NB4 (cell line): ENCODE results near the gene PRR19.

ENCODE experiments used
- DNase-seq: peaks from one replicate; pipeline ENCODE4 v3.0.0; 2010; ENCODE audit warnings: low read depth
- H3K4me3 ChIP-seq: one replicate; pipeline ENCODE4 v1.5.1; 2011; ENCODE audit warnings: mild to moderate bottlenecking, low read depth, low read length, moderate library complexity
- MYC ChIP-seq: IDR thresholded peaks from 2 replicates; pipeline ENCODE4 v1.6.1; 2011; ENCODE audit warnings: low read depth, low read length
- POLR2A ChIP-seq: IDR thresholded peaks from 2 replicates; pipeline ENCODE4 v1.6.1; 2011; ENCODE audit warnings: mild to moderate bottlenecking; ENCODE audit not compliant: insufficient read length; ENCODE audit errors: extremely low read depth
- TF ChIP-seq, protein P1 (sequence below): IDR thresholded peaks from one replicate; pipeline ENCODE4 v1.5.1; 2012; ENCODE audit warnings: low read depth, low read length
- TF ChIP-seq, protein P2 (sequence below): IDR thresholded peaks from 2 replicates; pipeline ENCODE4 v1.6.1; 2011; ENCODE audit warnings: low read depth, low read length

The PRR19 gene

DNA sequence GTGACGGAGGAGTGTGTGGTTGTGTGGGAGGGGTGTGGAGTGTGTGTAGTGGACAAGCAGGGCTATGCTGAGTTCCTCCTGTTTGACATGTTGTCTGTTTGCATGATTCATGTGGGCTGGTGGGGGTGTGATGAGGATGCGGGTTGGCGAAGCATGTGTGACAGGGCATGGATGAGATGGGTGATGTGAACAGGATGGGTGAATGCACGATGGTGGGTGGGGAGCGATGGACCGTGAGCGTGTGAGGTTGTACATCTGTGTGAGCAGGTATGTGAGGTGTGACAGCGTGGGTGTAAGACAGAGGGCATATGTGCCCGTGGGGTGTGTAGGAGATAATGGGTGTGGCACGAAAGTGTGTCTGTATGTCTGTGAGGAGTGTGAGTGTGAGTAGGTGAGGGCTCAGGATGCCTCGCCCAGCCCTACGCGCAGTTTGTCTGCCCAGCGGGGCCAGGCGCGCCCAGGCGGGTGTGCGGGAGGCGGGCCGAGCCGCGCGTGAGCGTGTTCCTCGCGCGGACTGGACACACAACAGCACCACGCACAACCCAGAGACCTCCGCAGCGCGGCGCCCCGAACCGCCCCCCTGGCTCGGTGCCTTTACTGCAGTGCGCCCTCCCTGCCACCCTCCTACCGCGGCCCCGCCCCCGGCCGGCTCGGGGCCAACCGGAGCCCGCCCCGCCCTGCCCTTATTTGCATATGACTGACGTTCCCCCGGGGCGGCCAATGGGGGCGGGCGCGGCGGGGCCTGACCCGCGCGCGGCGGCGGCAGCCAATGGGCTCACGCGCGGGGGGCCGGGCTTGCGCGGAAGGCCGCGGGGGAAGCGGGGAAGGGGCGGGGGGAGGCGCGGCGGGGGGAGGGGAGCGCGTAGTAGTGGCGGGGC, 18.5 kb upstream of the PRR19 start:
- peak overlapping the region; percentile 16 for H3K4me3 ChIP-seq
- peak; percentile 91 for DNase-seq
- TF ChIP-seq POLR2A = no peak
- TF ChIP-seq, protein P1, sequence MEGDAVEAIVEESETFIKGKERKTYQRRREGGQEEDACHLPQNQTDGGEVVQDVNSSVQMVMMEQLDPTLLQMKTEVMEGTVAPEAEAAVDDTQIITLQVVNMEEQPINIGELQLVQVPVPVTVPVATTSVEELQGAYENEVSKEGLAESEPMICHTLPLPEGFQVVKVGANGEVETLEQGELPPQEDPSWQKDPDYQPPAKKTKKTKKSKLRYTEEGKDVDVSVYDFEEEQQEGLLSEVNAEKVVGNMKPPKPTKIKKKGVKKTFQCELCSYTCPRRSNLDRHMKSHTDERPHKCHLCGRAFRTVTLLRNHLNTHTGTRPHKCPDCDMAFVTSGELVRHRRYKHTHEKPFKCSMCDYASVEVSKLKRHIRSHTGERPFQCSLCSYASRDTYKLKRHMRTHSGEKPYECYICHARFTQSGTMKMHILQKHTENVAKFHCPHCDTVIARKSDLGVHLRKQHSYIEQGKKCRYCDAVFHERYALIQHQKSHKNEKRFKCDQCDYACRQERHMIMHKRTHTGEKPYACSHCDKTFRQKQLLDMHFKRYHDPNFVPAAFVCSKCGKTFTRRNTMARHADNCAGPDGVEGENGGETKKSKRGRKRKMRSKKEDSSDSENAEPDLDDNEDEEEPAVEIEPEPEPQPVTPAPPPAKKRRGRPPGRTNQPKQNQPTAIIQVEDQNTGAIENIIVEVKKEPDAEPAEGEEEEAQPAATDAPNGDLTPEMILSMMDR = no peak
- no peak for TF ChIP-seq MYC
- TF ChIP-seq, protein P2, sequence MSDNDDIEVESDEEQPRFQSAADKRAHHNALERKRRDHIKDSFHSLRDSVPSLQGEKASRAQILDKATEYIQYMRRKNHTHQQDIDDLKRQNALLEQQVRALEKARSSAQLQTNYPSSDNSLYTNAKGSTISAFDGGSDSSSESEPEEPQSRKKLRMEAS = no peak

DNA sequence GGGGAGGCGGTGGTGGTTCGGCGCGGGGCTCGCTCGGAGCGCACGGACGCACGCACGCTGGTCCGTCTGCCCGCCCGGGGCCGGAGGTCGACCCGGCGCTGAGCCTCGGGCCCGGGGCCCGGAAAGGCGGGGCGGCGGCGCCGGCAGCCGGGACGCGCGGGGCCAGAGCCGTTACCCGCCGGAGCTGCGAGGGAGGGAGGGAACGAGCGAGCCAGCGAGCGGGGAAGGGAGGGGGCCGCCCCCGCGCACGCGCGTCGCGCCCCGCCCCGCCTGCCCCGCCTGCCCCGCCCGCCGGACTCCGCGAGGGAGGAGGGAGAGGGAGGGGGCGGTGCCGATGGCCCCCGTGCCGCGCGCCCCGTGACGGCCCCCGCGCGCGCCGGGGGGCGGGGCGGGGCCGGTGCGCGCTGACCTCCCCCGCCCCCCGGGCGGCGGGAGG, 17.8 kb upstream of the PRR19 start:
- TF ChIP-seq POLR2A = peak; percentile 13
- TF ChIP-seq, protein P2 = no peak
- DNase-seq = peak; percentile 74
- H3K4me3 ChIP-seq = no peak overlapping the region

DNA sequence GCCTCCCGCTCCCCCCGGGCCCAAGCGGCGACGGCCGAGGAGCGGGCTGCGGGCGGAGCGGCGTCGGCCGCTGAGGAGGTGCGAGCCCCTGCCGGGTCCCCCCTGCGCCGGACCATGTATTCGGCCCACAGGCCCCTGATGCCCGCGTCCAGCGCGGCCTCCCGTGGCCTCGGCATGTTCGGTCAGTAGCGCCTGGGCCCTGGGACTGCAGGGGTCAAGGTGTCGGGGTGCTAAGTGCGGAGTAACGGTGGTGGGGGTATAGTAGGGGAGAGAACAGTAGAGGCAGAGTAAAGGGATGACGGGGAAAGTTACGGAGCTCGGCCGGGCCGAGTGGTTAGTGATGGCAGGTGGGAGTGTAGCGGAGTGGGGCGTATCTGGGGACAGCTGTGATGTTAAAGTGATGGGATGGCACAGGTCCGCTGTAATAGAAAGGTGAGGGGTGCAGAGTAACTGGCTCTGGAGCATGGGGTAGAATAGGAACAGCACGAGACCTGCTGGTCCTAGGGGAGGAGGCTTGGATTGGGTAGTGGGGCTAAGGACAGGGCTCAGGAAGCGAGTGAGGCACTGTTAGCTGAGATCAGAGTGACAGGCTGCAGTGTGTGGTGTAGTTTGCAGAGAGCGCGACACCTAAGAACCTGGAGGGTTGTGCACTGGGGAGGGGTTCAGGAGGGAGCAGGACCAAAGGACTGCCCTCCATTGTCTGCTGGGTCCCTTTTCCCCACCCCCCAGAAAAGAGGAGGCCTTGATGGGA, 17.2 kb upstream of the PRR19 start:
- no peak for DNase-seq
- TF ChIP-seq, protein P1 = no peak
- no peak for TF ChIP-seq POLR2A
- H3K4me3 ChIP-seq = peak overlapping the region; percentile 64

DNA sequence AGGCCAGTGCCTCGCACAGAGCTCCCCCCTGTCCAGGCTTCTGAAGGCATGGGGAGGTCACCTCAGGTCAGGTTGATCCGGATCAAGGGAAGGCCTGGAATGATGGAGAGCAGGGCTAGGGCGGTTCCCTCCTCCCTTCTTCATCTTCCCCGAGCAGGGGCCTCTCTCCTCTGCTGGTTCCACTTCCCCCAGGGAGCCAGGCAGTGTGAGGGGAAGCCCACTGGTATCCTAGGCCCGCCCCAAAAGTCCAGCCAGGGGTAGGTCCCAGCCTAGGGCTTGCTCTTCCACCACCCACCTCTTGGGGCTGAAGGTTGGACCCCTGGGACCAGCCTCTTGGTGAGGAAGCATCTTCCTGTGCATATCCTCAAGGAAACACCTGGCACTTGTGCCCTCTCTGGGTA, 16.4 kb upstream of the PRR19 start:
- H3K4me3 ChIP-seq = peak overlapping the region; percentile 64
- no peak for DNase-seq
- no peak for TF ChIP-seq MYC
- TF ChIP-seq, protein P2 = no peak
- TF ChIP-seq, protein P1 = no peak
- TF ChIP-seq POLR2A = no peak

DNA sequence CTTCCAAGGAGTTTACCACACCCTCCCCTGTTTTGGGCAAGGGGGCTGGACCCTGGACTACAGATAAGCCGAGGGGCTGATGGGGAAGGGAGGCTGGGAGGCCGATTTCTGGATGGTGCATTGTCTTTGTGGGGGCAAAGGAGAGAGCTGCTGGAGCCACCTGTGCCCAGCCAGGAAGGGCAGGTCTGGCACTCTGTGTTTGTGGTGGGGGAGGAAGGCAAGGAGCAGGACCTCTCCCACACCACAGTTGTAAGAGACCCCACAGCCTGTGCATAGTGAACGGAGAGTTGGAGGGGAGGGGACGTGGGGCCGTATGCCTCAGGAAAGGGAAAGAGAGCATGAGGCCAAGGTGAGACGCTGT, 16.0 kb upstream of the PRR19 start:
- TF ChIP-seq, protein P2 = no peak
- TF ChIP-seq MYC (no peak), POLR2A (no peak)
- TF ChIP-seq, protein P1 = no peak
- no peak overlapping the region for H3K4me3 ChIP-seq
- no peak for DNase-seq

DNA sequence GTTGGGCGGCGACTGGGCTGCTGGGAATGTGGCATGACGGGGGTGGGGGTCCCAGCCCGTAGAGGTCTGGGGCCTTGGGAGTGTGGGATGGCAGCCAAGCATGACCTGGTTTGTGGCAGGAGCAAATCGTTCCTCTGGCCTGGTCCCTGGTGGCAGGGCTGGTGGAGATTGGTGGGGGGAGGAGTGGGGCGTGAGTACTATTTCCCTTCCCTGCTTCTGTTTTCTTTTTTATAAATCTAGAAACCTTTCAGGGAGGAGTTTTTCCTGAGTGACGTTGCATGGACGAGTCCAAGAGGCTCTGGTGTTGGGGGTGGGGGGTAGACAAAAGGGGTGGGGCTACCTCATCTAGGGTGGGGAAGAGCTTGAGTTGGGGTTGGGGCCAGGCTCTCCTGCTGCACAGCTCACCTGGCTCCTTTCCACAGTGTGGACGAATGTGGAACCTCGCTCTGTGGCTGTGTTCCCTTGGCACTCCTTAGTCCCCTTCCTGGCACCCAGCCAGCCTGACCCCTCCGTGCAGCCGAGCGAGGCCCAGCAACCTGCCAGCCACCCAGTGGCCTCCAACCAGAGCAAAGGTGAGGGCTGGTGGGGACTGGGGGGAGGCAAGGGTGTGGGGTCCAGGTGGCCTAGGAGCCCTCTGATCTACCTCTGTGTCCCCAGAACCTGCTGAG, 15.4 kb upstream of the PRR19 start:
- no peak overlapping the region for H3K4me3 ChIP-seq
- no peak for DNase-seq
- TF ChIP-seq POLR2A = no peak
- TF ChIP-seq, protein P2 = no peak
- TF ChIP-seq, protein P1 = no peak
- no peak for TF ChIP-seq MYC
